Fibroblast of peridontal ligament (primary cell): ENCODE results near the gene URGCP.
"Not testable (repeated sequence)": the region's sequence is repeated elsewhere in the genome, so short reads cannot be mapped to it uniquely, and the experiment has no call there.

Experiments used
- DNase-seq: peaks from one replicate; pipeline ENCODE4 v3.0.0-alpha.2; 2010; ENCODE audit errors: extremely low read depth

The URGCP gene

DNA sequence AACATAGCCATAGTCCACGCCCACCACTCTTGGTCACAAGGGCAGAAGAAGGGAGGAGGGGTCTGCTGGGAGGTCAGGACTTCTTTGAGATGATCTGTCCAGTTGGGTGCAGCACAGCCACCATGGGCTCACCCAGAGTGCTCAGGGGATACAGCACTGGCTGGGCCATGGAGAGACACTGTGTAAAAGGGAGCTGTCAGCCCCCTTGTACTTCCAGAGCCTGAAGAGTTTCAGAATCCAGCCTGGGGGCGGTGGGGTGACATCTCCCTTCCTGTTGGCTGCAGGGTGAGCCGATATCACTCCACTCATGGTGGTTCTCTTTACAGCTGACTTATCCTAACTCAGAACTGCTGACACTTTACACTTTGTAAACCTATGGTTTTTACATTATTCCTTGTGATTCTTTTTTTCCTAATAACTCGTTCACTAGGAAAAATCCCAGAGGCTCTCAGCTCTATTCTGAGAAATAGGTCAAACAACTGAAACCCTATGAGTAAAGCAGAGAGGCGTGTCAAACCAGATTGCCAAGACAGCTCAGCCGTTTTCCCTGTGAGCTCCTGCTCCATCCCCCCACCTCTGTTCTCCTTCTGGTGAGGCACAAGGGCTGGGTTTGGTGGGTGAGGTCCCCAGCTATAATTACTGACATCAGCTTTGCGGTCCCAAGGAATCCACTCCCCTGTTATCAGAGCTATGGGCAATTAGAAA, 33.8 kb downstream of the URGCP start:
- DNase-seq = peak; percentile 90

DNA sequence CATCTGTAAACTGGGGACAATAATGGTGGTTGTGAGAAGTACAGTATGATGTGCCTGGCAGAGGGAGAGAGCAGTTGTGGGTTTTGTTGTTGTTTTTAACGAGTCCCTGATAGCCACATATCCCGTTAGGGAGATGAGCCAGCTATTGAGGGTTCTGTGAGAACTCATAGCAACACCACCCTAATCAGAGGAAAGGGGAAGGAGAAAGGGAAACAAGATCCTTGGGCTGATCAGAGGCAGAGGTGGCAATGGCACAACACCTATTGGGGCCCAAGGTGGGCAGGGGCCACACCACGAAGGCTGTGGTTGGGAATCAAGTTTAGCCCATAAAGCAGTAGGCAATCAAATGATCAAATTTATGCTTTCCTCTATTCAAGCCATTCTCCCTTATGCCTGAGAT, 35.3 kb downstream of the URGCP start:
- no peak for DNase-seq

DNA sequence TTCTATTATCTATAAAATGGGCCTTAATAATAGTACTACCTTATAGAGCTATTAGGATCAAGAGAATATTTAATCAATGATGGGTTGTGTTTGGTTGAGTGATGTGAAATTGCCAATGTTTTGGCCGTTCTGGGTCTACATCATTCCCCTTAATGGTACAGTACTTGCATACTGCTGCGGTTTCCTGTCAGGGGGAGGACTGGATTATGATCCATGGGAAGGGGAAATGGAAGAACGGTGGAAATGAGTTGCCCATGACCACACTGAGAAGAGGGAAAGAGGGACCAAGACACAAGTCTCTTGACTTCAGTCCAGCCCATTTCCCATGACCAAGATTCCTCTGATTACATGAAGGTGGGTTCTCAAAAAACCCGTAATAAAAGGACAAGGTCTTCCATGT, 36.1 kb downstream of the URGCP start:
- DNase-seq = no peak

DNA sequence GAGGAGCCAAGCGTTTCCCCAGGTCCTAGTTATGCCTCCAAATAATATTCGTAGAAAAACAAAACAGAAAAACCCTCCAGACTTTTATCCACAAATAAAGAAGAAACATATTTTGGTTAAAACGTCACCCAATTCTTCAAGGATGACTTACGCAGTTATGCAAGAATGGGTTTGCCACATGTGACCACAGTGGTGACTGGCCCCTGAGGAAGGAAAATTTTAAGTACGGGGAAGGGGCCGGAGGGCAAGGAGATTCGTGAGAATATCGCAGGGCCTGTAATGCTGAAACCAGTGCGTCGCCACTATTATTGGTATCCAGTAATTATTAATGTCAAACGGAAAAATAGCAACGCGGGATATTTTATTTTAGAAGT, 36.5 kb downstream of the URGCP start:
- DNase-seq = peak; percentile 94

DNA sequence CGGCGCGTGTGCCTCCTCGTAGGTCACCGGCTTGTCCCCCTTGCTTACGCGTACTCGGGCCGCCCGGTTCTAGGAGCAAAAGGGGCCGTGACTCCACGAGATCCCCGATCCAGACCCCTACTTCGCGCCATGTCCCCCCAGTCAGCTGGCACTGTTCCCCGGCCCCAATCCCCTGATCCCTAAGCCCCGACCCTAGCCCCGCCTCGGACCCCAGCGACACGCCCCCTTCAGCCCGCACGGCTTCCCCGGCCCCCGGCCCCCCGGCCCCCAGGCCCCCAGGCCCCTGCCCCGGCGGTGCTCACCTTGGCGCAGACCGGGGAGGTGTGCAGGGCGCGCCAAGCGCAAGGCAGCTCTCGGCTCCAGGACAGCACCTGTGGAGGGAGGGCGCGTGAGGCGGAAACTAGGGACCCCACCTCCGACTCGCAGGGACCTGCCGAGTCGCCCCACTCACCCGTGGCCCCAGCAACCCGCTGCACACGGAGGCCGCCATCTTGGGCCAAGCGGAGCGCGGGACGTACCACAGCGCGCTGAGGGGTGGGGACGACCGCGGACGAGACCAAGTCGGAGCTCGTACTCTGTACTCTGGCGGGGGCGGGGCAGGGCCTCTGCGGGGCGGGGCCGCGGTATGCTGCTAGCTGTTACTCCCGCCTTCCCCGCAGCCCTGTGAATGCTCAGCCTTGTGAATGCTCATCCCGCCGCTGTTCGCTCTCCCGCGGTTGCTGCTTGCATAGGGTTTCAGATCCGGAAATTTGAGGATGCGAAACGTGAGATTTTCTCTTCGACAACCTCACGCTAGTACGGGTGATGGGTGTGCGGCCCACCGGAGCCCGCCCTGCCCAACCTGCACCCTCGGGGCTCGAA, 37.2 kb downstream of the URGCP start, which contains the start of gene MRPS24:
Gene MRPS24 (minus strand): TSS at position 512 of the 861 bp plus-strand sequence. CDS start 22 bp downstream, at position 490.
- peak; percentile 91 for DNase-seq

DNA sequence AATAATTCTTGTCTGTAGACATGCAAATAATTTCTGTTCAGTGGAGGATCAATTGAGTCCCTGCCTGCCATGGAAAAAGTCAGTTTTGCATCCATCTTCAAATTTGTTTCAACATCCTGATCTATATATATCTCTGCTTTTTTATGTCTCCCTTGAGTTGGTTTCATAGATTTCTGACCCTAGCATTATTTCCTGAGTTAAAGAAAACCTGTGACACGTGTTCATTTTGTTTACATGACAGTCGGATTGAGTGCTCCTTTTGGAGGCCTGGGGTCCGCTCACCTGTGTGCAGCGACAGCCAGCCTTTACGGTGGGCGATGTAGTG, 37.8 kb downstream of the URGCP start:
- DNase-seq = no peak

DNA sequence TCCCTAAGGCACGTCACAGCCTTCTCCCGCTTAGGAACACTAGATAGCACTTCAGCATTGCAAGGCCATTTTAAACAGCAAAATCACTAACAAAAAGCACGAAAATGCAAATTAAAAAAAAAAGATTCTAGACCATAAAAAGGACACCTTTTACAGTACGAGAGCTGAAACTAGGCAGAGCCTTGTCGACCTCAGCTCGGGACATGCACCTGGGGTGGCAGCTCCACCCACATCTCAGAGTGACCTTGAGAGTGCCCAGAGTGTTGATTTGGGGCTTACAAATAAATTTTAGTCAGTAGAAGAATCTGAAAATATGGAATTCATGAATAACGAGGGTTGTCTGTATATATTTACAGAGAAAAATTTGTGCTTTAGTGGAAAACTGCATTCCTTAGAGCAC, 38.2 kb downstream of the URGCP start:
- no peak for DNase-seq

DNA sequence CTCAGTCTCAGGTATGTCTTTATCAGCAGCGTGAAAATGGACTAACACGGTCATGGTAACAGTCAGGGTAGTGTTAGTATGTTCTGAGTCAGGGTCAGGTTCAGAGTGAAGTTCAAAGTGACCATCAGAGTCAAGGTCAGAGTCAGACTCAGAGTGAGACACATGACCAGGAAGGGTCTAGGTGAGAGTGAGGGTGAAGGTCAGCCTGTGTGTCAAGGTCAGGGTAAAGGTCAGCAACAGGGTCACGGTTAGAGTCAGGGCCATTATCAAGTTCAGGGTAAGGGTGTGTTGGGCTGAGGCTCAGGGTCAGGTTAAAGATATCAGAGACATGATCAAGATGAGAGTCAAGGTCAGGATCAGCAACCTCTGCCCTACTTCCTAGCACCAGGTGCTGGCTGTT, 41.1 kb downstream of the URGCP start:
- no peak for DNase-seq

DNA sequence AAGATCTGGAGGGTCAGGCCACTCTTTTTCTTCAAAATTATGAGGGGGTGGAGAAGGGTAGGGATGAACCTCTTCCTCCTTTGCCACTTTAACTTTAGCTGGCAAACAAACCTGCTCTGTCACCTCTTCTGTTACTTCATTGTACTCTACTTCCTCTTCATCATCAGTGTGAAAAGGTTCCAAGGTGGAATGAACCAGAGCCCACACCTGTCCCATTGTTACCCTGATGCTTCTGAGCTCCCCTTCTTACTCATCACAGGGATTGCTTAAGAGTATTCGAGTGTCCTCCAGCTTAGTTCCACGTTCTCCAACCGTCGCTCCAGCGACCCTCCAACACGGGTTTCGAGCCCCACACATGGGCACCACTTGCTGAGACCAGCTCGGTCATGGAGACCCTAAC, 42.3 kb downstream of the URGCP start:
- DNase-seq = no peak

DNA sequence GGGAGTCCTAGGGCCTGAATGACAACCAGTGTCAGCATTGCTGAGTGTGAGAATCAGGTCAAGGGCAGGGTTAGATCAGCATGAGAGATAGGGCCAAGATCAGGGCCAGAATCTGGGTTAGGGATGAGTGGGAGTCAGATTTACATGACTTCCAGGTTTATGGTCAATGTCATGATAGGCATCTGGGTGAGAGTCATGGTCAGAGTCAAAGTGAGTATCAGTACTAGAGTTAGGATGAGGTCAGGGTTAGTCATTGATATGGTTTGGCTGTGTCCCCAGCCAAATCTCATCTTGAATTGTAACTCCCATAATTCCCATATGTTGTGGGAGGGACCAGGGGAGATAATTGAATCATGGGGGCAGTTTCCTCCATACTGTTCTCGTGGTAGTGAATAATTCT, 49.4 kb downstream of the URGCP start:
- peak; percentile 30 for DNase-seq

DNA sequence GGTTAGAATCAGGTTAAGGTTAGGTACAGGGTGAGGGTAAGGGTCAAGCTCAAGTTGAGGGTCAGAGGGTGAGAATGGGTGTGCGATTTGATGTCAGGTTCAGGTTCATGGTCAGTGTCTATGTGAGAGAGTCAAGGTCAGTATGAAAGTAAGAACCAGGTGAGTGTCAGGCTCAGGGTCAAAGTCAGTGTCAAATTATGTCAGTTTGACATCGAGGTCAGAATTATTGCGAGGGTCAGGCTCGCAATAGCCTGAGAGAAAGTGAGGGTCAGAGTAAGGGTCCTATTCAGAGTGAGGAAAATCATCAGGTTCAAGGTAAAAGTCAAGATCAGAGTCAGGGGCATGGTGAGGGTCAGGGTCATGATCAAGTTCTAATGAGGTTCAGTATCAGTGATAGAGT, 50.1 kb downstream of the URGCP start:
- no peak for DNase-seq

DNA sequence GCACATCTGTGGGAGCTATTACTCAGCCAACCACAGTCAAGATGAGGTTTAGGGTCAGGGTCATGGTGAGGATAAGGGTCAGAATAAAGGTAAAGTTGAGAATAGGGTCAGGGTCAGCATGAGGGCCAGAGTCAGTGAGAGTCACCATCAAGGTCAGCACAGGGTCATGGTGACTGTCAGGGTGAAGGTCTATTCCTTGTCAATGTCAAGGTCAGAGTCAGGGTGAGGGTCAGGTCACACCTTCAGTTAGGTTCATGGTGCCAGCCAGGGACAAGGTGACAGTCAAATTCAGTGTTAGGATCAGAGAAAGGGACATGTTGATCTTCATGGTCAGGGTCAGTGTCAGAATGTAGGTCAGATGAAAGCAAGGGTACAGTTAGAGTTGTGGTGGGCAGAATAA, 51.2 kb downstream of the URGCP start:
- no peak for DNase-seq

DNA sequence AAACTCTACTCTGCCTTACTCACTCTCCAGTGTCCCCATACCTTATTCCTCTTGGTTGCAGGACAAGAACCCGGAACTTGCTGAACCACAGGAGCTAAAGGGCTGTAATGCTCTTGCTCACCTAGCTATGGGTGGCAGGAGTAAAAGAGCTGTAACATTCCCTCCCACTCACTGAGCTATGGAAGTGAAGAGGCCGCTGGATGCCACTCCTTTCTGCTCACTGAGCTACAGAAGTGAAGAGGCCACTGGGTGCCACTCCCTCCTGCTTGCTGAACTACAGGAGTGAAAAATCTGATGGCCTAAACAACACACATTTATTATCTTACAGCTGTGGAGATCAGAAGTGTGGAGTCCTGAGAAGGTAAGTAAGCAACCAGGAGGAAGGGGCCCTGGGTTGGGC, 54.6 kb downstream of the URGCP start:
- no peak for DNase-seq

DNA sequence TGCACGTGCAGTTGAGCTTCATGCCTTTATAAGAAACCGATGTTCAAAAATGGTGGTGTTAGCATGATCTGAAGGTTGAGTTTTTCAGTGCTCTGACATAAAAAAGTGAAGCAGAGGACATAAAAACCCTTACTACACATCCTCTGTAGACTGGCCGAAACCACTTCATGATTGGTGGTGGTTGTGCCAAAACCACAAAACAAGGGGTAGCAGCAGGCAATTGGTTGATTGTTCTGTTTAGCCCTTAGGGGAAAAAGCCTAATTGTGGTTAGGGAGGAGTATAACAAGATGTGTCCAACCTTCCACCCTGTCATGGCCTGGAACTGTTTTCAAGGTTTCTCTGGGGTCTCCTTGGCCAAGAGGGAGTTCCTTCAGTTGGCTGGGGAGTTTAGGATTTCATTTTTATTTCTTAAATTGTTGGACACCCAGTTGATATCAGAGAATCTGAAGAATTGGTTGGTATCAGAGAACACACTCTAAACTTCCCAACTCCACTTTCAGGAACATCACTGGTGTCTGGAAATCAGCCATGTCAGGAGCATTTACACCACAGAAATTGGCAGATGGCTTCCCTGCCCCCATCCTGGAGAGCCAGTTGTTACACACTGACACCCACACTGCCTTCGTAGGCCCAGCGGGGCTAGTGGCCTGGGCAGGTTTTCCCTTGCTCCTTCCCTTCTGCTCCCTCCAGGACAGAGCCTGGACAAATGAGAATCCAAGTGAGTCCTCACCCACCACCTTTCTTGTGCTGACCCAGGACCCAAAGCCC, 55.9 kb downstream of the URGCP start:
- DNase-seq = peak; percentile 81

DNA sequence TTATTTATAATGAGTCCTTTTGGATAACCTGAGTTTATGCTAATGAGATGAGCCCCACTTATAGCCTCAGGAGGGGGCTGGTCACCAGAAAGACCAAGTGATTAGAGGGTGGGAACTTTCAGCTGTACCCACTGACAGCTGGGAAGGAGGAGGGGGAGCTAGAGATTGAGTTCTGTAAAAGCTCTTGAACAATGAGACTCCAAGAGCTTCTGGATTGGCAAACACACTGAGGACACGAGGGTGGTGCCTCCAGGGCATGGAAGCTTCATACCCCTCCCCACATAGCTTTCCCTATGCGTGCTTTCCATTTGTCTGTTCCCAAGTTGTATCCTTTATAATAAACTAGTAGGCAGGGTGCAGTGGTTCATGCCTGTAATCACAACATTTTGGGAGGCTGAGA, 57.3 kb downstream of the URGCP start:
- no peak for DNase-seq

DNA sequence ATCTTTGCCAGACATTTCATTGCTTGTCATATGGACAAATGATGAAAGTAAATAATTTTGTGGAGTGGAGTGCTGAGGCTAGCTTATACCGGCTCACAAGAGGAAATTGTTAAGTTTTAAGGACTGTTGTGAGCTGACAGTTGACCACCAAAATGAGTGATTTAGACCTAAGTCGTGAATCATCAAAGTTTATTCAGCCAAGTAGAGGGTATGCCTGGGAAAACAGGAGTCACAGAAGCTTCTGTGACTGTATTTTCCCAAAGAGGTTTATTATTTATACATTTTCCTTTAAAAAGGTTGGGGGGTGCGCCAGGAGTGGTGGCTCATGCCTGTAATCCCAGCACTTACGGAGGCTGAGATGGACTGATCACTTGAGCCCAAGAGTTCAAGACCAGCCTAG, 58.9 kb downstream of the URGCP start:
- no peak for DNase-seq

DNA sequence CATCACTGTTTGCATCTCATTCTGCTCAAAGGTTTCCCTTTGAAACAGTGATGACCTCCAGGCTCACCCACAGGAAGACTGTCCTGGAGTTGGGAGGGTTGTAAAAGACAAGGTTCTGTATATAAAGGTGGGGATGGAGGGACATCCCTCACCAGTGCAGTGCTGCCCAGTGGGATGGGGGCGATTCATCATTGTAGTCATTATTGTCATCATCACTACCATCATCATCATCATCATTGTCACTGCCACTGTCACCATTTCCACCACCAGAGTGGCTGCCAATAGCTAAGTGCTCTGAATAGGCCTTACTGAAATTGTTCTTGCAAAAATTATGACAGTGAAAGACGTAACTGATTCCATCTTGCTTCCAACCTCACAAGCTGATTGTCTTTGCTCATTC, 61.7 kb downstream of the URGCP start:
- DNase-seq = no peak

DNA sequence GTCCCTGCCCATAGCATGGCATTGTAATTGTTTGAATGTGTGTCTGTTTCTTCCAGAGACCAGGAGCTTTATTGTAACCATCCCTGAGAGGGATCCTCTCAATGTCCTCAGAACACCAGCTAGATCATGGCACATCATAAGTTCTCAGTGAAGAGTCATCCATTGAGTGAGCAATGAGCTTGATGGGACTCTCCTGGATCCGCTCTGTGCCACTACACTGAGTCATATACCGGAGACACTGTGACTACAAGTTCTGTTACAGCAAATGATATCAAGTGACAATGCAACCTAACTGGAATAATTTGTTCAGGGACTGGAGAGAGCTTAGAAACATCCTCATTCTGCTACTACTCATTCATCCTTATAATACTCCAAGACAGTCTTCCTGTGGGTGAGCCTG, 62.1 kb downstream of the URGCP start:
- no peak for DNase-seq

DNA sequence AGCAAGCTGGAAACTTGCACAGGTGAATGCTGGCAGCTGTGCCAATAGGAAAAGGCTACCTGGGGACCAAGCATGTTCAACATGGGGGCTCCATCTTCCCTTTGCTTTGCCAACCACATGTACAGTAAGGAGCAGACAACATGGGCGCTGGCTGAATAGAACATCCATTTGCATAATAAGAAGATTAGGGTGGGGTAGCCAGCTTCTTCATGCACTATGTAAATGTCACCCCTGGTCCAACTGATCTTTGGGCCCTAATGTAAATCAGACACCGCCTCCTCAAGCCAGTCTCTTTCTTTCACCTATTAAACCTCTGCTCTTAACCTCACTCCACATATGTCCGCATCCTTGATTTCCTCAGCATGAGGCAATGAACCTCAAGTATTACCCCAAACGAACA, 63.1 kb downstream of the URGCP start:
- no peak for DNase-seq

DNA sequence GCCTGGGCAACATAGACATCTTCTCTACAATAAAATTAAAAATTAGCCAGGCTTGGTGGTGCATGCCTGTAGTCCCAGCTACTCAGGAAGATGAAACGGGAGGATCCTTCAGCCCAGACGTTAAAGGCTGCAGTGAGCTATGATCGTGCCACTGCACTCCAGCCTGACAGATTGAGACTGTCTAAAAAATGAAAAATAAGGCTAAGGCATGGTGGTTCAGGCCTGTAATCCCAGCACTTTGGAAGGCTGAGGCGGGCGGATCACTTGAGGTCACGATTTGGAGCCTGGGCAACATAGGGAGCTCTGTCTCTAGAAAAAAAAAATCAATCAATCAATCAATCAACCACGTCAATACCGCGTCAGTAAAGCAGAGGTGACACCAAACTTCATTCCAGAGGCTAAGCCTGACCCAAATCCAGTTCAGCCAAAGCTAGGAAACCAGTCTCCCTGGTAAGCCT, 68.2 kb downstream of the URGCP start:
- no peak for DNase-seq

DNA sequence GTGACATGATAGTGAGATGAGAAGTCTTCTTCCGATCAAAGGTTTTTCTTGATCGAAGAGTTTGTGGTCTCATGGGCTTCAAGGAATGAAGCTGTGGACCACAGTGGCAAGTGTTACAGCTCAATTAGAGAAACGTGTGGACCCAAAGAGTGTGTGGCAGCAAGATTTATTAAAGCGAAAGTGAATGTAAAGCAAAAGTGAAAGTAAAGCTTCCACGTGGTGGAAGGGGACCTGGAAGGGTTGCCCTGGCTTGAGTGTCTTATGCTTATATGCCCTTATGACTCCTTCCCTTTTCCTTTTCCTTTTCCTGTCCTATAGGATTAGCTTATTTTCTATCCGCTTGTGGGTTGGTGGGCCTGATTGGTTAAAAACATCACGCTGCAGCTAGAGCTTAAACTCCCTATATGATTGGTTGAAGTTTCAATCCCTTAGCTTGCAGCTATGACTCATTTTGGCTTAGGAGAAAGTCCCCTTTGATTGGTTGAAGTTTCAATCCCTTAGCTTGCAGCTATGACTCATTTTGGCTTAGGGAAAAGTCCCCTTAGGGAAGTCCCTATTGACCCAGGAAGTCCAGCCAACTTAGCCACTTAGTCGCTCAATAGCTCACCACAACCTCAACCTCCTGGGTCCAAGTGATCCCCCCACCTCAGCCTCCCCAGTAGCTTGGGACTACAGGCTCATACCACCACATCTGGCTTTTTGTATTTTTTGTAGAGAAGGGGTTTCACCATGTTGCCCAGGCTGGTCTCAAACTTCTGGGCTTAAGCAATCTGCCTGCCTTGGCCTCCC, 71.7 kb downstream of the URGCP start:
- DNase-seq = peak; percentile 27

DNA sequence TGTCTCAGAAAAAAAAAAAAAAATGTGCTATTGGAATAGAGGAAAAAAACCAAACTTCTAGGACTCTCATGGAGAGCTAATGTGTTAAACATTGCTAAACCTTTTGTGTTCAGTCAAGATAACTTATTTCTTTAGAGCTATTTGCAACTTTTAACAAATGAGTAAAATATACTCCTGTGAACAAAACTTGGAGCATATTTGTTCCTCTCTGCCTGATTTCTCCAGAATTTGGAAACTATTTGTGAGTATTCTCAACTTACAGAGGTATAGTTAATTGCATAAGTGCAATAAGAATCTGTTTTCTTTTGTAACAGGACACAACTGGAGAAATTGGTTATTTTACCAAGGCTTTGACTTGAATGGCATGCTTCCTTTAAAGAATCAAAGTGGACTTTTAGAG, 75.5 kb downstream of the URGCP start:
- DNase-seq = not testable (repeated sequence)
